Caki2 (cell line): ENCODE measurements around the gene ADAMTS17. TPM values are rescaled to one million over a fixed set of nuclear protein-coding genes. Genes with fewer than 3 reads are reported as not detected.

ENCODE experiments used
- DNase-seq: peaks from one replicate; pipeline ENCODE4 v3.0.0-alpha.2; 2015; ENCODE audit warnings: low read depth
- in situ Hi-C: cut with HindIII; loops from 2 replicates; pipeline ENCODE4 v1.10.0; 2016; ENCODE audit warnings: low sequenced_read_pairs, low pct_unique_long_range_greater_than_20kb, mixed read lengths
- total RNA-seq: library from RNA; depleted of rRNA; stranded (reverse); fragments of >200 nt; shearing (Covaris generic); gene quantifications from 2 replicates; pipeline ENCODE4 v1.2.3, GENCODE V29; 2014; ENCODE audit warnings: low replicate concordance

ADAMTS17 gene
- total RNA-seq, 1 experiment from 2014 or later = not detected

DNA sequence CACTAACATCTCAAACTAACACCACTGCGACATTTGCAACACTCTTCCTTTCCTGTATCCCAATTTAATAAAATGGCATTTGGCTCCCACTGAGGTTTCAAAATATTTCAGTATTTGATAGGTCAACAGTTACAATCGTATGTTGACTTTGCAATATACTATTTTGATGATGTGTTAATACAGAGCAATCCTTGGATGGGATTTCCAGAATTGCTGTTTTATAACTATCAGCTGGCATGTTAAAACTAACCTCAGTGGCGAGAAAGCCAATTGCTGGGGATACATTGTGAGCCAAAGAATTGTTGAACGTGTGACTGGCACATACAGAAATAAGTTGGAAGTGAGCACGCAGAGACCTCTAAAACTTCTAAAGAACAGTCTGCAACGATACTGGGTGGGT is 382.4 kb downstream of the ADAMTS17 start:
- DNase-seq = no peak
- in situ Hi-C loops = no loop called here

DNA sequence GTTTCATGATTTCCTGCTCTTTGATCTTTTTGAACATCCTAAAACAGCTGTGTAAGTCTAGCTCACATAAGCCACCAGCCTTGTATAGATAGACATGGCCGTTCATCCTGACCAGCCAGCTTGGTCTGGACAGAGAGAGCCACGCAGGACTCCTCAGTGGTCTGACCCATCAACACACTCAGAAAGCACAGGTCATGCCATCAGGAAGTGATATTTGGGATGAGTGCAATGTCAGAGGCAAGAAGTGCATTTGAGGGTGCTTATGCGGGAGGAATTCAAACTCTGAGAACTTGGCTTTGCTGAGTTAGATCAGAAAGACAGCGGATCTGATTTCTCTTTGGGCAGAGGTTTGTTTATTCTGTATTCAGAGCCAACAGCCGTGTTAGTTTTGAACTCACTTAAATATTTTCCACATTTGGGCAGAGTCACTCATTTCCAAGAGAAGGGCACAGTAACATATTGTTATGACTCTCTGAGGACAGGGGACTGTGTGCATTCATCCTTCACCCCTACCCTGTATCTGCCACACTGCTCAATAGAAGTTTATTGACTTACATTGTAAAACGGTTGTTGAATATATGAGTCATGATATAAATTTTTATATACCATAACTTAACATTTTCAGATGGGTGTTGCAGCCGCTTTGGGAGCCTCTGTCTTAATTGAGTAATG is 383.2 kb downstream of the ADAMTS17 start:
- no peak for DNase-seq
- in situ Hi-C loops = no loop called here

DNA sequence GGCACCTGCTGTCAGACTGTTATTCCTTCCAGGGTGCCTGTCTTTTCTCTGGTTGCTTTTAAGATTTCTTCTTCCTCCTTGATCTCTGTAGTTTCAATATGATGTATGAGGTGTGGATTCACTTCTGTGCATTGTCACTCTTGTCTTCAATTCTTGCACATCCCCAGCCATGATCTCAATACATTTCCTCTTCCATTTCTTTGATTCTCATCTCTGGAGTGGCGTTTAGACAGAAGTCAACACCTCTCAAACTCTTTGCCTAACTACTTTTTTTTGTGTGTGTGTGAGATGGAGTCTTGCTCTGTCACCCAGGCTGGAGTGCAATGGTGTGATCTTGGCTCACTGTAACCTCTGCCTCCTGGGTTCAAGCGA is 384.1 kb downstream of the ADAMTS17 start:
- DNase-seq = no peak
- in situ Hi-C loops = no loop called here

DNA sequence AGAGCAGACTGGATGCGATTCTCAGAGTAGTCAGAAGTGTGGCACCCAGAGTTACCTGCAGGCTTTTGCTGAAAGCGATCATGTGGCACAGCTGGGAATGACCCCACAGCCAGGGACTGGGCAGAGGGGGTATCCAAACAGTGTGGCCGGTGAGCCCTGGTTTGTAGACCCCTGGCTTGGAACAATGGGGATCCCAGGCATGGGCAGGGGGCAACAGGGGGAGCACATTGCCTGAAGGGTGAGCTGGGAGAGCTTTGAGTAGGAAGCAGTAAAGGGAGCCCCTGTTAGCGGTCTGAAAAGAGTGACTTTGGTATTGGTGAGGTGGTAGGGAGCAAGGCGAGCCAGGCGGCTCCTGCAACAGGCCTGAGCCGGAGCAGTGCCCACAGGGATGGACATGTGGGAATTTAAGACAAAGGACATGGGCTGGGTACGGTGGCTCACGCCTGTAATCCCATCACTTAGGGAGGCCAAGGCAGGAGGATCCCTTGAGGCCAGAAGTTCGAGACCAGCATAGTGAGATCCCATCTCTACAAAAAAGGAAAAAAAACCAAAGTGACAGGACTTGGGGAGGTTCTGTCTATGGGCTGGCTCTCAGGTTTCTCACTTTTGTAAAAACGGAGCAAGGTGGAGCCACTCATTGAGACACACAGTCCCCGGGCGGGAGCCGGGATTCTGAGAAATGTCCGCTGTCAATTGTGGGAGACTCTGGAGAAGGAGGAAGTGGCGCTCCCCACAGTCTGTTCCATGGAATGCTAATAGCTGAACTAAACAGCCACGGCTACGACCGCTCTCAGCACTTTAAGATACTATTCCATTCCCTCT is 384.7 kb downstream of the ADAMTS17 start:
- DNase-seq = no peak
- in situ Hi-C loops = no loop called here

DNA sequence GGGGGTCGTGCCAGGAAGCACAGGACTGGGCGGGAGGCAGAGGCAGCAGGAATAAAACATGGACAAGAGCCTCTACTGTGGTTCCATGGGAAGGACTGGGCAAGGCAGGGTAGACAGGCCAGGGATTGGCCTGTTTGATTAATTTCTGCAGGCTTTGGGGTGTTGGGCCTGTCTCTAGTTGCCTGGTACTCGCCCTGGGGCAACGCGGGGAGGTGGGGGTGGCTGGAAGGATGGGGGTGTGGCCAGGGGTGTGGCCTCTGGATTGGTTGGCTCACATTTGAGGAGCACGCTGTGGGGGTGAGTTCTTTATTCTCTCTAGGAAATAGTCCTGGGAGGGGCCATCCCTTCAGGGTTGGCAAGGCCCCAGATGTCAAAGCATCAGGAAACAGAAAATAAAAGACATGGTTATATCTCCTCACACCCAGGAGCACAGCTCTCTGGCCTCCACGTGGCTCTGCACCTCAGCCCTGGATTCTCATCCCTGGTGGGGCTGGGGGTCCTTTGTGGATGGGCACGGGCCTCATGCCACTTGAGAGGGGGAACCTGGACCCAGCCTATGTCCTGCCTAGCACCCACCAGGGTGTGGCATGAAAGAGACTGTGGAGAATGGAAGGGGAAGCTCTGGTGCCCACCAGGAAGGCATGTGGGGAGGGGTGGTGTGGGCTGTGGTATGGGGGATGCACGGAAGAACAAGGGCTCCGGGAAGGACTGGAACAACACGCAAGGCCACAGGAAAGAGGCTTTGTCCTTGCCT is 385.6 kb downstream of the ADAMTS17 start:
- no peak for DNase-seq
- in situ Hi-C loops = no loop called here

DNA sequence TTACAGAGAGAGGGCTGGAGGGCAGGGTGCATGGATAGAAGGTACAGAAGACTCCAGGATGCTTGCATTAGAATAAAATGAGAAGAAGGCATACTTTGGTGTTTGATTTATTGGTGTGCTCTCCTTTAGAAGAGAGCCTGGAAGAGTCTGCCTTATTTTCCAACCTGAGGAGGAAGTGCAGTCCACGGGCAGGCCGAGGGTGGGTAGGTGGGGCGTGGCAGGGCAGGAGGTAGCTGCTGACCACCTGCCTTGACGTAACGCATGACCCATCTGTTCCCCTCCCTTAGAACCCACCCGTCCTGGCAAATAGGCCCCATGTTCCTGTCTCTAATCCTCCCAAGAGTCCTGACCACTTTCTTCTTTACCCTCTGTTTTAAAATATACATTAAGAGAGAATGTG is 386.2 kb downstream of the ADAMTS17 start:
- in situ Hi-C loops = no loop called here
- no peak for DNase-seq

DNA sequence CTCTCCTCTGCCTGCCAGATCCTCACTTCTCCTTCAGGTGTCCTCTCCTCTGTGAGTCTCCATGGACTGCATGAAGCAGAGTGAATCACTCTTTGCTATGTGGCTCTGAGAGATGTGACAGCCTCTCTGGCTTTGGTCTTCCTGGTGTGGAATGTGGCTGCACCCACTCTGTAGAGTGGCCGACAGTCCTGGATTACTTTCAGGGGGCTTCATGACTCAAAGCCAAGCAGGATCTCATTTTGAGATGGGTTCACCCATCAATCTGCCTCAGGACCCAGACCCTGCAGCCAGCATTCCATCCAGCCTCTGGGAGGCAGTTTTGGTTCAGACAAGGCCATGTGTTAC is 386.6 kb downstream of the ADAMTS17 start:
- DNase-seq = no peak
- in situ Hi-C loops = no loop called here

DNA sequence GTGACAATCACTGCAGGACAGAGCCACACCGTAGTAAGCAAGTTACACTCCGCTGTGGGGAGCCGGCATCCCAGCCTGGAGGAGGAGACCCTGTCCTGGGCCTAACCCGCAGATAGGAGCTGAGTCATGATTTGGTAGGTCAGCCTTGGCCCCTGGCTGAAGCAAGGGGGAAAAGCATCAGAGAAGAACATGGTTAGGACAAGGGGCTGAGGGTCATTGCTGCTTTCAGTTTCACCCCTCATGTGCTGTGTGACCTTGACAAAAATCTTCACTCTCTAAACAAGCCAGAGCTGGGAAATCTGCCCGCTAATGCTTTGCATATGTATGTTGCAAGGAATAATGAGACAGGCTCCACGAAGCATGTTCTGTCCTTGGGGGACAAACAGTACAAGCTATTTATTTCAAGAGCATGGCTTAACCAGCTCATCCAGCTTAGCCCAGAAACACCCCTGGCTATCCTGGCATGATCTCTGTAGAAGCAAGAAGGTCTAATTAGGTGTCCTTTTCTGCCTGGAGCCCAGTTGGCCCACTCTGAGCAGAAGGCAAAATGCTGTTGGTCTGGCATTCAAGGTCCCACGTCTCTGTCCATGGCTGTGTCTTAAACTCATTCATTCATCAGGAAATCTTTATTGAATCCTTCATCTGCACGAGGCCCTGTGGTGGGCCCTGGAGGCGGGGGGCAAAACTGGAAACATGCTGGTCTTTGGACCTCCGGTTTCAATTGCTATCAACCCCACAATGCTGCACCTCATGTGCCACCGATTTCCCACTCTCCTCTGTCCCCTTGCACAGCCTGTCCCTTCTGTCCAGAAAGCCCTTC is 387.2 kb downstream of the ADAMTS17 start:
- in situ Hi-C loops = no loop called here

DNA sequence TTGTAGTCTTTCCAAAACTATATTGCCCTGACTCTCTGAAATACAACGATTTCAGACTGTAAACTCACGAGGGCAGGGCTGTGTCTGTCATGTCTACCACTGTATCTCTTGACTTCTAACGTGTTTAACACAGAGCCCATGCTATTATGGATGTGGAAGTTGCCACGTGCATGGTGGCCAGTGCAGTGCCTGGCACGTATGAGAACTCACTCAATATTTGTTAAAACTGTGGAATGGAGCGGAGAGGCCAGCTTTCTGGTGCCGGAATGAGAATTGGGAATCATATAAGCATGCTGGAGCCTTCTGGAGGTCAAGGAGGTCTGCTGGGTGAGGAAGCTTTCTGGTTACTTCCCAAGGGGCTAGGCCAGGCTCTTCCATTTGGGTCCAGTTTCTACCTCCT is 387.9 kb downstream of the ADAMTS17 start:
- no peak for DNase-seq
- in situ Hi-C loops = no loop called here

More for the DNA sequence above, 387.2 kb downstream of the ADAMTS17 start:
- DNase-seq = no peak

DNA sequence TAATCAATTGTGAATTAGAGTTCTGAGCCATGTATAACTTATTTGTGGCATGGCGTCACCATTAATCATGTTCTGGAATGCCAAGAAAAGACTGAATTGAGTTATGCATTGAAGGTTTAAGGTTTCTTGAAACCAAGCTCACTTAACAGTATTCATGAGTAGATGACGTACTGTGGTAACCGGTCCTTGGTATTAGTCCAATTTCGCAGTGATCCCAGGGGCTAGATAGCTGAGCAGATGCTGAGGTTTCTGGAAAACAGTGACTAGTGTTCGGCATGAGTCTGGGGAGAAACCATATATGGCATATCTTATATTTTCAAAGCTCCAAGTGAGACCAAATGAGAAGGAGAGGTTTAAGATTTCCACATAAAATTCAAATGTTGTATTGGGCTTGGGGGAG is 390.3 kb downstream of the ADAMTS17 start:
- in situ Hi-C loops = no loop called here
- DNase-seq = no peak

DNA sequence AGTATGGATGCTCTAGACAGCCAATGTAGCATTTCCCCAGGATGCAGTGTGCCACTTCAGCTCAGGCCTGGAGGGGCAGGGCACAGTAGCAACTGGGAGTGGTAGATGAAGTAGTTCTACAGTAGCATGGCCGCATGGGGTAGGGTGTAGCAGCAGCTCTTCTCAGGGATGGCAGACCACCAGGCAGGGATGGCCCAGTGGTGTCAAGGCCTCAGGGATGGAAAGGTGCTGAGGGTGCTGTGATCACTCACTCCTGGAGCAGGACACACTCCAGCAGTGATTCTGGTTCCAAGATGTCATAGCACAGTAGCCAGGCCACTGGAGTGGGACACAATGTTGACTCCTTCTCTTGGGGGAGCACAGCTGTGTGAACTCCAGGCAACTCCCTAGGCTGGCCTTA is 397.6 kb downstream of the ADAMTS17 start:
- DNase-seq = no peak
- in situ Hi-C loops = no loop called here

DNA sequence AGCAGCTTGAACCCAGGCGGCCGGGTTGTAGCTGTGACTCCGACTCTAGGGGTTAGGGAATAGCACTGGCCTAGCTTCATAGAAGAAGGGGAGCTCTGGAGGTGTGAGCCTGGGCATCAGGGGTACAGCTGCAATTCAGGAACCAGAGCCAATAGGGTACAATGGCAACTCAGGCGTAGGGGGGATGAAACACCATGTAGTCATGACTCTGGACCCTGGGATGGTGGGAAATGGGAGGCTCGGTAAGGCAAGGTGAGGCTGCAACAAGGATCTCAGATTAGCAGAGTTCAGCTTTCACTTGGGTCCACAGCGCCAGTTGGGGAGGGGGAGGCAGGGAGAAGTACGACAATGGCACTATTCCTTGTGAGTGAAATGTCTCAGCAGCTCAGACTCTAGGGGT is 398.3 kb downstream of the ADAMTS17 start:
- no peak for DNase-seq
- in situ Hi-C loops = no loop called here

DNA sequence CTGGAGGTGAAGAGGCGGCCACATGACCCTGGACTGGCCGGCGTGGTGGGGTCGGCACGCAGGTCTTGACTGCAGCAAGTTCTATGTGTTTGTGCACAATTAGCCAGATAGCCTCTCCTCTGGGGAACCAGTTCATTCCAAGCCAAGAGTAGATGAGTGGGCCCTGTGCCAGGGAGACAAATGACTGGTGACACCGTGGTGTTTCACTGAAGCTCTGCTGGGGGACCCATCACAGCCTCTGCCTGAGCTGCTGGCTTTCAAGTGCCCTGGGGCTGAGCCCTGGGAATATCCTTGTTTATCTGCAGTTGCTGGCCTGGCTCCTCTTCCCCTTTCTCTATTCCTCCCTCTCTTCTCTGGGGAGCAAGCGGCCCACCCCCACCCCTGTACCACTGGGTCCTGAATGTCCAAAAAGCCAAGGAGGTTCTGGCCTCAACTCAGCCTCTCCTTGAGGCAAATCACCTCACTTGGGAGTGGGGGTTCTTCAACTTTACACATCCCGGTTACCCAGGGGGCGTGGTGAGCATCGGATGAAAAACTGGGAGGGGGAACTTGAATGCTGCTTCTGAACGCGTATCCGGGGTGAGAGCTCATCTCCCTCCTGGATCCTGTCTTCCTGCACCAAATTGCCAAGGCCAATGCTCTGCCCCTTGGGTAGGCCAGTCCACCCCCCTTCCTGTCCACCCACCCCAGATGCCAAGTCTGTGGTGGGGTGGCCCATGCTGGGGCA is 408.9 kb downstream of the ADAMTS17 start:
- in situ Hi-C loops = no loop called here
- no peak for DNase-seq

DNA sequence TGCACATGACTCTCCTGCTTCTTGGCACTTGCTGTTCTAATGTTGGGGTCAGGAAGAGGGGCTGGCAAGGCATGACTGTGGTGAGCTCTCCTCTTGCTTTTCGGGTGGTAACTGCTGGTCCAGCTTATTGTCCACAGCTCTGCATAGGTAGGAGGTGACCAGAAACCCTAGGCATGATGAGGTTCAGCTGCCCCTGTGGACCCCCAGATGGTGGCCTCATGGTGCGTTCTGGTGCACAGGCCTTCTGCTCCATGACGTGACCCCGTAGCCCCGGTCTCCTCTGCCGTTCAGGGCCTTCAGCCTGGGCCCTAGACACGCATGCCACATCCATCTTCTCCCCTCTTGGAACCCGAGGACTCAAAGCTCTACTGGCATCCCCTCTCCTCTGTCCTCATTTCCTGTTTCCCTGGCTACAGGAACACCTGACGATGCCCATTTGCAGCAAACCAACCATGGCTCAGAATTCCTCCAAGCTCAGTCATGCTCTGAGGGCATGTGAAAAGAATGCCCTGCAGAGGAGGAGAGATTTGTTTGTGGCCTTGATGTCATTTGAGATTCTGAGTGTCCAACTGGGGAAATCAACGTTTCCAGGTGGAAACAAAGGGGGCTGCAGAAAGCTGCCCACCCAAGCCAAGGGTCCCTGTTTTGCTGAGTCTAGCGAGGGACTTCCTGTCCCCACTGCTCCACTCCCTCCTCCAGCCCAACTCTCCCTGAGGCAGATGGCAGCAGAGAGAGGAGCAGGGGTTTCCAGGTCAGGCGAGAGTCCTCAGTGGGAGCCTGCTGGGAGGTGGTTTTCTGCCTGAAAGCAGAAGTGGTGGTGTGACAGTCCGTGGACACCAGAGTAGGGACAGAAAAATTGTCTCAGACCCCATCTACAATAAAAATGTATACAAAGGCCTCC is 409.8 kb downstream of the ADAMTS17 start:
- in situ Hi-C loops = no loop called here
- DNase-seq = no peak

DNA sequence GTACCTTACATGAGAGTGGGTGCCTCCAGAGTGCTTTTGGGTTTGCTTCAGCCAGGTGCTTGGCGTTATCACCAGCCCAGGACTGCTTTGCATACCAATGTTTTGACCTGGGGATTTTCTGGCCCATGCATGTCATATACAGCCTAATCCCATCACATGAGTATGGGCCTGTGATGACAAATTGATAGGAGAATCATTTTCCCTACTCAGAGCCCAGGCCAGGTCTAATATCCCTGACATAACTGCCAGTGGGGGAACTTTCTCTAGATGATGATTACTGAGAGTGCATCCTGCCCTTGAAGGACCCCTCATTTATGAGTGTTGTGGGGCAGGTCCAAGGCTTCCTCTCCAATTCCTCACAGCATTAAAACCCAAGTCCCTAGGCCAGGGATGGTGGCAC is 411.1 kb downstream of the ADAMTS17 start:
- DNase-seq = no peak
- in situ Hi-C loops = no loop called here

DNA sequence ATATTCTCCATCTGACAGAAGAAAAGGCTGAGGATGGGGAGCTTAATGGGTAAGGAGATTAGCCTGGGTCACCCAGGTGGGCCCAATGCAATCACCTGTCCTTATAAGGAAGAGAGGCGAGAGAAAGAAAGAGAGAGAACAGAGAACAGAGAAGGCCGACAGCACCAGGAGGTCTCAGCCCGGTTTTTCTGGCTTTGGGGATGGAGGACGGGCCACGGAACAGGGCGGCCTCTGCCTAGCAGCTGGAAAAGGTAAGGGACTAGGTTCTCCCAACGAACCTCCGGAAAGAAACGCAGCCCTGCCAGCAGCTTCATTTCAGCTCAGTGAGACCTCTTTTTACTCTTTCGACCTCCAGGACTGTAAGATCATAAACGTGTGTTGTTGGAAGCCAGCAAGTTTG is 412.5 kb downstream of the ADAMTS17 start:
- in situ Hi-C loops = no loop called here
- no peak for DNase-seq

DNA sequence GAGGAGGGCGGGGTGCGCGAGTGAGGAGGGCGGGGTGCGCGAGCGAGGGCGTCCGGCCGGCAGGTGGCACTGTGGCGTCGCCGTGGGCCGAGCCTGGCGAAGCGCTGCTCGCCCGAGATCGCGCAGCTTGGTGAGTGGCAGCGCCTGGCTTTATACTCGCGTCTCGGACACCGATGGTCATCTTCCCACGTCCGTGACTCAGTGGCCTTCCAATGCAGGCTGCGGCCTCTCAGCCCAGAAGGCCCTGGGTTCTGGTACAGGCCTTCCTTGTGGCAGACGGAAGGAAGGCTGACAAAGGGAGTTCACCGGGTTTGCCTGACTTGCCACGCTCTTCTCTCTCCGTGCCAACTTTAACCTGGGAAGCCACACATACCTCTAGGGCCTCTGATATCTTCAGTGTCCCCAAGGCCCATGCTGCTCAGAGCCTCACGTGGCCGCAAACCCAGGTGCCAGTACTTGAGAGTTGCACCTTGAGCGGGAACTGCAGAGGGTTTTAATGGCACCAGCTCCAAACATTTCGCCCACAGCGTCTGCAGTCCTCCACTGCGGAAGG is 413.3 kb downstream of the ADAMTS17 start:
- in situ Hi-C loops = no loop called here
- DNase-seq = peak; percentile 51
